Progenitor cell of endocrine pancreas (in vitro differentiated cells): ENCODE measurements around the gene SDC4. TPM values are rescaled to one million over a fixed set of nuclear protein-coding genes. Genes with fewer than 3 reads are reported as not detected.

Experiments used
- DNase-seq: peaks from one replicate; pipeline ENCODE4 v3.0.0; 2021; ENCODE audit warnings: low spot score; ENCODE audit not compliant: unreplicated experiment
- H3K27ac Mint-ChIP-seq: 2 replicates; pipeline ENCODE4 v1.8.0; 2021; ENCODE audit warnings: mild to moderate bottlenecking, moderate library complexity, mixed read lengths
- H3K27me3 Mint-ChIP-seq: 2 replicates; pipeline ENCODE4 v1.8.0; 2021; ENCODE audit warnings: mixed read lengths
- H3K36me3 Mint-ChIP-seq: 2 replicates; pipeline ENCODE4 v1.8.0; 2022; ENCODE audit warnings: mixed read lengths; ENCODE audit not compliant: insufficient read depth
- H3K4me1 Mint-ChIP-seq: 2 replicates; pipeline ENCODE4 v1.8.0; 2021; ENCODE audit warnings: low read depth, mixed read lengths
- H3K4me3 Mint-ChIP-seq: 2 replicates; pipeline ENCODE4 v1.8.0; 2021; ENCODE audit warnings: low read depth, mild to moderate bottlenecking, moderate library complexity, mixed read lengths
- H3K9me3 Mint-ChIP-seq: 2 replicates; pipeline ENCODE4 v1.8.0; 2021; ENCODE audit warnings: low read depth, mixed read lengths
- total RNA-seq: library from RNA; stranded (reverse); gene quantifications from 2 replicates; pipeline ENCODE4 v1.2.1, GENCODE V29; 2021
- TF ChIP-seq, protein P1 (sequence below): fragments of 200-600 bp; sonication (generic); IDR thresholded peaks from one replicate; pipeline ENCODE4 v1.5.0; 2021; ENCODE audit warnings: antibody characterized with exemption, mild to moderate bottlenecking; ENCODE audit not compliant: unreplicated experiment

SDC4 gene
- total RNA-seq, 1 donor from 2014 or later: 121 TPM

DNA sequence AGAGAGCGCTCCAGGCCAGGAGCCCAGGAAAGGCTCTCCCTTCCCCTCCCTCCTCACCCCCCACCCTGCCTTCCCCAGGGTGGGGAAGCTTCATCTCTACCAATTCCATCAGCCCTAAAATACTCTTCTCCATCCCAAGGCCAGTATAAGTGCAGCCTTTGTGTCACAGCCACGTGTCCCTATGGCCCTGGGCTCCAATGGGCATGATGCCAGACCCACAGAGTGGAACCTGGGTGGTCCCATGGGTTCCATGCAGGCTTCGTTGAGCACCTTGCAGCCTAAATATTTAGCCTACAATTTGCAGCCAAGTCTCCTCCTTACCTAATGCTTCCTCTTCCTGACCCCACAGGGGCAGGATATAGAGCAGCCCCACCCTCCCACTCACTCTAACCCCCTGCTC is 39.1 kb downstream of the SDC4 start:
- TF ChIP-seq, protein P1, sequence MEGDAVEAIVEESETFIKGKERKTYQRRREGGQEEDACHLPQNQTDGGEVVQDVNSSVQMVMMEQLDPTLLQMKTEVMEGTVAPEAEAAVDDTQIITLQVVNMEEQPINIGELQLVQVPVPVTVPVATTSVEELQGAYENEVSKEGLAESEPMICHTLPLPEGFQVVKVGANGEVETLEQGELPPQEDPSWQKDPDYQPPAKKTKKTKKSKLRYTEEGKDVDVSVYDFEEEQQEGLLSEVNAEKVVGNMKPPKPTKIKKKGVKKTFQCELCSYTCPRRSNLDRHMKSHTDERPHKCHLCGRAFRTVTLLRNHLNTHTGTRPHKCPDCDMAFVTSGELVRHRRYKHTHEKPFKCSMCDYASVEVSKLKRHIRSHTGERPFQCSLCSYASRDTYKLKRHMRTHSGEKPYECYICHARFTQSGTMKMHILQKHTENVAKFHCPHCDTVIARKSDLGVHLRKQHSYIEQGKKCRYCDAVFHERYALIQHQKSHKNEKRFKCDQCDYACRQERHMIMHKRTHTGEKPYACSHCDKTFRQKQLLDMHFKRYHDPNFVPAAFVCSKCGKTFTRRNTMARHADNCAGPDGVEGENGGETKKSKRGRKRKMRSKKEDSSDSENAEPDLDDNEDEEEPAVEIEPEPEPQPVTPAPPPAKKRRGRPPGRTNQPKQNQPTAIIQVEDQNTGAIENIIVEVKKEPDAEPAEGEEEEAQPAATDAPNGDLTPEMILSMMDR: no peak
- Mint-ChIP-seq H3K4me1 (peaks cover 2% of the 10 kb centered on the region), H3K27ac (no peak overlapping the region), H3K27me3 (peaks cover 46% of the 10 kb centered on the region), H3K9me3 (no peaks in the 10 kb centered on the region), H3K4me3 (no peak overlapping the region), H3K36me3 (no peaks in the 10 kb centered on the region)
- DNase-seq: no peak

DNA sequence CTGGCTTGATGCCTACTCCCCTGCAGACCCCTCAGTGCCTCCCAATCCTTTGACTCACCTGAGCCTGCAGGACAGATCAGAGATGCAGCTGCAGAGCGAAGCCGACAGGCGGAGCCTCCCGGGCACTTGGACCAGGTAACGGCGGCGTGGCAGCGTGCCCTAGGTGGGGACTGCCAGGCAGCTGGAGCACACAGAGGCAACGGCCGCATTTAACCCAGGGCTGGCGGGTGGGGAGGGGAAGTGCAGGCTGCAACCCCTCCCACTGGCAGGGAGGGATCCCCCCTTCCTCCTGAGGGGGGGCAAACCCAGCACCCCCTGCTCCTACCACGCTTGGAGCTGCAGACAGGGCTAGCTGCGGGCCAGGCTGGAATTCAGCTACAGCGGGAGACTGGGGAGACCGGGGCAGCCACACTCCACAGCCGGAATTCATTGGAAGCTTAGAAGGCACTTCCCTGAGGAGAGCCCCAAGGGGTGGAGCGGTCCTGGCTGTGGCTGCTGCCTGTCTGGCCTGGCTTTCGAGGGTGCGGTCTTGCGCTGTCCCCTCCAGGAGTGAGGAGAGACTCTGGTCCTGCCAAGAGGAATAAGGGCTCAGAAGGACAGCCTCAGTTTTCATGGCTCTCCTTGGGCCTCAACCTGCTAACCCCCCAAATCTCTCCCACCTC is 40.0 kb downstream of the SDC4 start, which contains the start of gene MATN4:
MATN4 (minus strand) TSS at position 183 of the 662 bp plus-strand sequence. CDS start 2,717 bp downstream, outside the sequence.
- Mint-ChIP-seq H3K4me1 (peaks cover 2% of the 10 kb centered on the region), H3K27ac (no peak within 1 kb of the TSS), H3K36me3 (no peaks in the 10 kb centered on the region), H3K27me3 (peaks cover 47% of the 10 kb centered on the region), H3K9me3 (peaks cover 6% of the 10 kb centered on the region), H3K4me3 (no peak within 1 kb of the TSS)
- TF ChIP-seq, protein P1: no peak
- no peak for DNase-seq

DNA sequence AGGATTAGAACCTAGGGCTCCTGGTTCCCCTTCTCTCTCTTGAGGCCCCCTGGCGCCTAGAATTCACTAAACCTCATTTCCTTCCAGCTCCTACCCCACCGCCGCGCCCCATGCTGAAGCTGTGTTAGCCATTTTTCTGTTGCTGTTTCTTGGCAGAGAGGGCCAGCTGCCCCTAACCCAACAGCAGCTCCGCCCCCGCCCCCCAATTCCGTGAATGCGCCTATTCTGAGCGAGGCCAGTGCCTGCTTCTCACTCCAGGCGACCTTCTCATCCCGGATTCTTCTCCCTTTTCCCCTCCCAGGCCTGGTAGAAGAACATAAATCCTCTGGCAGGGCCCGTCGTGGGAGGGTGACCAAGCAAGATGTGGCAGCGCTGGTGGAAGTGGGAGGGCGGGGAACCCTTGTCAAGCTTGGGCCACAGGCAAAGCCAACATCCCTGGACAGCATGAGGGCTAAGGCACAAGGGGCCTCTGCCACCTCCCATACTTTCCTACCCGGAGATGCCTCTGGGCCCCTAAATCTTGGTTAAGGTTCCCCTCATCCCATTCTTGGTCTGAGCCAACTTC is 41.1 kb downstream of the SDC4 start:
- Mint-ChIP-seq H3K4me1 (peaks cover 2% of the 10 kb centered on the region), H3K4me3 (no peak overlapping the region), H3K36me3 (no peaks in the 10 kb centered on the region), H3K27me3 (peaks cover 44% of the 10 kb centered on the region), H3K9me3 (peaks cover 6% of the 10 kb centered on the region), H3K27ac (no peak overlapping the region)
- TF ChIP-seq, protein P1: no peak
- no peak for DNase-seq

DNA sequence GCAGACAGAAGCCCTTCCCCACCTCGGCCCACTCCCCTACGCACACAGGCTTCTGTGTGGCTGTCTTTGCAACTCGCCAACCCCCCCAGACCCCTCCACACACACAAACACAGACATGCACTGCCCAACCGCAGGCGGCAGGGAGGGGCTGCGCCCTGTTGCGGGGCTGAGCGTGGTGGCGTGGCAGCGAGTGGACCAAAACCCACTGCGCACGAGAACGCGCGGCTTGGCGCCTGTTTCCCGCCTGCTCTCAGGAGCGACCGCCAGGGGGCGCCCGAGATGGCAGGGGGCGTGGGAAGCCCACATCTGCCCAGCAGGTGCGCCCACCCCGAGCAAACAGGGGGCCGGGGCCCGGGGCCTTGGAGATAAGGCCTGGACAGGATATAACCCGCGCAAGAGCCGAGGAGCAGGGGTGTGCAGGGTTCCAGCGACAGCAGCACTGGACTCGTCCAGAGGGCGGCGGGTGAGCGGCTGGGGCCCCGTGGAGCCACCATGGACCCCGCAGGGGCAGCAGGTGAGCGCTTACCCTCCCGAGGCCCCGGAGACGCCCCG is 41.7 kb downstream of the SDC4 start, which contains the start of gene RBPJL:
RBPJL (plus strand) TSS at position 410 of the 552 bp plus-strand sequence; CDS start at position 493, 83 bp downstream.
- Mint-ChIP-seq H3K4me1 (peaks cover 2% of the 10 kb centered on the region), H3K27ac (no peak within 1 kb of the TSS), H3K27me3 (peaks cover 41% of the 10 kb centered on the region), H3K4me3 (no peak within 1 kb of the TSS), H3K9me3 (peaks cover 6% of the 10 kb centered on the region), H3K36me3 (no peaks in the 10 kb centered on the region)
- TF ChIP-seq, protein P1: peak; percentile 81
- peak; percentile 53 for DNase-seq

DNA sequence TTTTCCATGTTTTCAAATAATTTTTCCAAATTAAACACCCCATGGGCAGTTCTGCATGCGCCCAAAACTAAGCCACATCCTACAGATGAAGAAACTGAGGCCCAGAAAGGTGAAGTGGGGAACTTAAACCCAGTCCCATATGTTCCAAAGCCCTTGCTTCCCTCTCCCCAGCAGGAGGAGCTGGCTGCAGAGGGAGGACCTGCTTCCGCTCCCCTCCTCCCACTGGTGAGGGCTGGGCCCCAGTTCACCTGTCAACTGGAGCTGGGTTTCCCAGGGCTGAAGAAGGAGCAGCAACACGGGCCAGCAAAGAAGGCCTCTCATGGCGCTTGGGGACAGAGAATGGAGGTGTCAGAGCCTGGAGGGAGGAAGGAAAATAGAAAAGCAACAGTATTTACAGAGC is 43.0 kb downstream of the SDC4 start:
- no peak for DNase-seq
- peaks cover 29% of the 10 kb centered on the region for H3K27me3 Mint-ChIP-seq

More for the DNA sequence above, 43.0 kb downstream of the SDC4 start:
- H3K4me1 Mint-ChIP-seq: peaks cover 2% of the 10 kb centered on the region
- TF ChIP-seq, protein P1: no peak
- no peak overlapping the region for H3K27ac Mint-ChIP-seq
- H3K4me3 Mint-ChIP-seq: no peak overlapping the region
- peaks cover 6% of the 10 kb centered on the region for H3K9me3 Mint-ChIP-seq
- no peaks in the 10 kb centered on the region for H3K36me3 Mint-ChIP-seq
